NCI-H1417 treated with DMSO at 0.1 percent for 48 hours (cell line): ENCODE results near the gene AGPAT4.
A peak's percentile ranks its signal among the peaks of the same experiment; 100 is the strongest.

ENCODE experiments used
- DNase-seq: peaks from one replicate; lab custom pipeline; 2025; lab: John Stamatoyannopoulos, UW

Gene AGPAT4

GRCh38 chr6:161166176-161166575 is 107.7 kb downstream of the AGPAT4 start:
- DNase-seq, result no peak

DNA sequence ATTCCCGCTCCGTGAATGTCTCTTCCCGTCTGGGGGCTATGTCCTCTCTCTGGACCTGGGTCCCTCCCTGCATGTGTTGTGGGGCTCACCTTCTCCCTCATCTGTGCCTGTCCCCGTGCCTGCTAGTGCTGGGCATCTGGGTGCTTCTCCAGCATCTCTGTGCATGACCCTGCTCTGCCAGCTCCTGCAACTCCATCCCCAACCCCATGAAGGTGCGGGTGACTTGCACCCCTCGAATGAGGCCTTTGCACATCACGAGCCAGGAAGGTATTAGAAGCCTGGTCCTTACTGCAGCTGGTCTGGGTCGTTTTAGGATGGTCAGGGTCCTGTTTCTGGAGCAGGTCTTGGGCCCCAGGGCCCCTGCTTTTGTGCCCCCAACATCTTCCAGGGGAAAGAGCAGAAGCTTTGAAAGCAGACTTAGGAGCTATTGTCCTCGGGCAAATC is 109.7 kb downstream of the AGPAT4 start:
- DNase-seq, result no peak

- DNase-seq, result no peak
These were observed 110.2 kb downstream of the AGPAT4 start for GRCh38 chr6:161163466-161164181.

DNA sequence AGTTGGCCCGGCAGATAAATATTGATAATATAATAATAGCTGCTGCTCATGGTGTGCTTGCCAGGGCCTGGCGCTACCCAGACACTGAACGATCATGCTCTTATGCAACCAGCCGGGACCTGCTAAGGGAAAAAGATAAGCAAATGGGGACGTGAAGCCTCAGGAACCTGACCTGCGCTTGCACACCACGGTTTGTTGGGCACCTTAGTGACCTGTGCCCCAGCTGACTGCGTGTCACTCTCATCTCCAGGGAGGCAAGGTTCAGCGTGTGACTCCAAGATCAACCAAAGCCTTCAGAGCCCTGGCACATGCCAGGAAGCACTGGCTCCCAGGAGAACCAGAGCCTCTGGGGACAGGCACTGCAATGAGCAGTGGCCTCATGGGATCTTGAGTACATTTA is 111.1 kb downstream of the AGPAT4 start:
- DNase-seq, result no peak

GRCh38 chr6:161161889-161162624 is 111.8 kb downstream of the AGPAT4 start:
- DNase-seq, result no peak

GRCh38 chr6:161161121-161161520 is 112.7 kb downstream of the AGPAT4 start:
- DNase-seq, result no peak

GRCh38 chr6:161154796-161155335 is 119.0 kb downstream of the AGPAT4 start:
- no peak for DNase-seq

DNA sequence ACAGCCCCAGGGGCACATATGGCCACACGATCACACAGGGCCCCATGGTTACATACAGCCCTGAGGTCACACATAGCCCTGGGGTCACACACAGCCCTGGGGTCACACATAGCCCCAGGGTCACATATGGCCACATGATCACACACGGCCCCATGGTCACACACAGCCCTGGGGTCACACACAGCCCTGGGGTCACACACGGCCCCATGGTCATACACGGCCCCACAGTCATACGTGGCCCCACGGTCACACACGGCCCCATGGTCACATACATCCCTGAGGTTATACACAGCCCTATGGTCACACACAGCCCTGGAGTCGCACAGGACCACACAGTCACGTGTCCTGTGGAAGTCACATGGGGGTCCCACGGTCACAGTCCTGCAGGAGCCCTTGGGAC is 120.1 kb downstream of the AGPAT4 start:
- DNase-seq, result no peak

DNA sequence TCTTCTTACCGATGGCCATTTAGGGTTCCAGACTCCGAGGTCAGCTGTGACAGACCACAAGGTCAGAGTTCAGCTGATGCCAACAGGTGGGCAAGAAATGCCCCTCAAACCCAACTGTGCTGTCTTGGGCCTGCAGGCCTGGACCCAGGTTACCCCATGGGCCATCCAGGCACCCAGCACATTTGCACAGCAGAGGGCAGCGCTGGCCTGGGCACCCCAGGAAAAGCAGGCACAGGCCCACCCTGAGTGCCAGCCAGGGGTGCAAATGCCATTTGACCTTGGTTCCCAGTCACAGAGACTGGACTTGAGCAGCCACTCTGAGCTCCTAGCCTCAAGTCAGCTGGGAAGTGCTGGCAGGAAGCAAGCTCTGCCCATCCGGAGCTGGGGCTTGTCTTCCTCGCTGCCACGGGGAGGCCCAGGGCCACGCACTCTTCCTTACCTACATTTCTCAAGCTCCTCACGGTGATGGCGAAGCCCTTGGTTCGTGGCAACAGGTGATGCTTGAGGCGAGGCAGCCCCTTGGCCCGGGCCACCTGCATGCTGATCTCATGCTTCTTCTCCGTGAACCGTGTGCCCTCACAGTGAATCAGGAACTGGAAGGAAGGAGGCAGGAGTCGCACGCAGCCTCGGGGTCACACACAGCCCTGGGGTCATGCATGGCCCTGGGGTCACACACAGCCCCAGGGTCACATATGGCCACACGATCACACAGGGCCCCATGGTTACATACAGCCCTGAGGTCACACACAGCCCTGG is 120.8 kb downstream of the AGPAT4 start:
- no peak for DNase-seq

GRCh38 chr6:161152527-161152862 is 121.4 kb downstream of the AGPAT4 start:
- DNase-seq, result no peak

DNA sequence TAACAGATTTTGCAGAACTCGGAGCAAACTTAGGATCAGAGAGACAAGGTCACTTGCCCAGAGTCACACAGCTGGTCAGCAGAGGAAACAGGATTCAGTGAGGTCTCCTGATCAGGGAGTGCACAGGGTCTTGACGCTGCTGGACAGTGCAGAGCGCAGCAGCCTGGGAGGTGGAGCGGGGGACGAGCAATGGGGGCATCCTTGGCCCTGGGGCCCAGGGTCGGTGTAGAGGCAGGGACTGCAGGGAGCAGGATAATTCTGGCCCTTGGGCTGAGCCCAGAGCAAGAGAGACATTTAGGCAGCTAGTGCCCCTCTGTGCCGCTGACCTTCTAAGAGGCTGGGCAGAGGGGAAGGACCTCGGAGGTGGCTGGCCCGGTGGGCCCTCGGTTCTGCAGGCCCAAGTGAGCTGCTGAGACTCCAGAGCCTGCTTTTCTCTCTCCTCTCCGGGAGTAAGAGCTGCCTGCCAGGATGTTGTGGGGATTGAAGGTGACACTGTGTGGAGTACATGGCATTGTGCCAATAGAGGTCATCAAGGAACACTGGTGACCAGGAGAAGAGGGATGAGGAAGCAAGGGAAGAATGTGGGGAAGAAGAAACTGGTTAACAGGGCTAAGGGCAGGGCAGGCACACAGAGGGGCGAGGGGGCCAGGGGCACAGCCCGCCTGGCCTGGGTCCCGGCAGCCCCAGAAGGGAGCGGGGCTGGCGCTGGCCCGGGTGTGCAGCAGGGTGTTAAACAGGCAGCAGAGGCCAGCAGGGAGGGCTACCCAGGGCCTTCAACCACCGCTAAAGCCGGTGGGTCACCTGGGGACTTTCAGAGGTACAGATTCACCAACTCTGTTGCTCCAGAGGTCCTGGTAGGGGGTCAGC is 122.0 kb downstream of the AGPAT4 start:
- DNase-seq, result no peak

- DNase-seq, result no peak
These were observed 122.7 kb downstream of the AGPAT4 start for GRCh38 chr6:161151059-161151645.

GRCh38 chr6:161150566-161150965 is 123.3 kb downstream of the AGPAT4 start:
- DNase-seq, result no peak

DNA sequence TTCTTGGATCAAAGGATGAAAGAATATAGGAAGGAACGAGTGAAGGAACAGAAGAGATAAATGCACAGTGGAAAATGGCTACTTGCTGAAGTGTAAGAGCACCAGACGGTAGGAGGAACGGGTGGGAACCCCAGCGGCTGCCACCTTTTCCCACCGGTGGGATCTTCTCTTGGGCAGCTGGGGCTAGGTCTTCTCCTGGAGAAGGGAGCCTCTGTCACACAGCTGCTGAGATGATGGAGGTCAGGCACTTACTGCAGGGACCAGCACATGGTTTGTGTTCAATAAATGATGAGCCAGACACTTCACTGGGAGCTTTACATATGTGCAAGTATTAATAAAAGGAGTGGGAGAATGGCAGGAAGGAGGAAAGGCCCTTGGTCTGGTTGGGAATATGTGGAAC is 123.7 kb downstream of the AGPAT4 start:
- no peak for DNase-seq

GRCh38 chr6:161143663-161144430 is 130.0 kb downstream of the AGPAT4 start:
- no peak for DNase-seq

- DNase-seq, result no peak
These were observed 130.9 kb downstream of the AGPAT4 start for GRCh38 chr6:161142957-161143296.

DNA sequence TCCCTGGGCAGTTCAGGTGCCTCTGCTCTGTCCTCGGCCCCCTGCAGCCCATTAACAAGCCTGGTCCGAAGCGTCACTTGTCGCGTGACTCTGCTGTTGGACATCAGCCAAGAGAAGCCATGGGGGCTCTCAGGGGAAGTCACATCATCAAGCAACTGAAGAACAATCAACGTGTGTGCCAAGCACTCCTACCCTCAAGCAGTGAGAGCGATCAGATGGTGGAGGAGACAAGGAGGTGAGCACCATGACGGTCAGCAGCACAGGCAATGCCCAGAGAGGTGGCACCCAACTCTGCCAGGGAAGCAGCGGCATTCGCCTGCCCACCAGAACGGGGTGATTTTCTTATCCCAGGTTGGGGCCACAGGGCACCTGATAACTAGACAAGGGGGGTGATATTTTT is 132.7 kb downstream of the AGPAT4 start:
- peak; percentile 4 for DNase-seq

DNA sequence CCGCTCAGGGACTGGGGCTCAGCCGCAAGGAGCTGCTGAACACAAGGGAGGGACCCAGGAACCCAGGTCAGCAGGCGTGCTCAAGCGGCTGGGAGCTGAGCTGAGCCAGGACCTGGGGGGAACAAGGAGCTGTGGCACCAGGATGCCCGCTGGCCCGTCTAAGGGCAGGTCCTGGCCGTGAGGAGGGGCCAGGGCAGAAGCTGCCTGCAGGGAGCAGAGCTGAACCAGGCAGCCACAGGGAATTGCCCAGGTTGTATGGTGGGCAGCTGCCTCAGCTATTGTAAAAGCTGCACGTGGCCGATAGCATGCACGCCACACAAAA is 133.3 kb downstream of the AGPAT4 start:
- no peak for DNase-seq

GRCh38 chr6:161139766-161140553 is 133.9 kb downstream of the AGPAT4 start:
- no peak for DNase-seq

- DNase-seq, result no peak
These were observed 134.5 kb downstream of the AGPAT4 start for GRCh38 chr6:161139304-161139765.
